H9 (cell line): ENCODE data around the gene CWC27. TPM values are rescaled to one million over a fixed set of nuclear protein-coding genes. Genes with fewer than 3 reads are reported as not detected.

Experiments
- DNase-seq: peaks from one replicate; pipeline ENCODE4 v3.0.0-alpha.2; 2017
- H2AFZ ChIP-seq: one replicate; pipeline ENCODE4 v1.6.1; 2013; ENCODE audit warnings: mild to moderate bottlenecking, low read length, control low read depth, moderate library complexity
- H2AK5ac ChIP-seq: 2 replicates; pipeline ENCODE4 v1.6.1; 2013; ENCODE audit warnings: low read length, control low read depth, mixed read lengths; ENCODE audit not compliant: insufficient read length
- H2BK120ac ChIP-seq: one replicate; pipeline ENCODE4 v1.6.1; 2013; ENCODE audit warnings: low read depth, mild to moderate bottlenecking, low read length, control low read depth, inconsistent platforms; ENCODE audit not compliant: poor library complexity, severe bottlenecking
- H2BK12ac ChIP-seq: 2 replicates; pipeline ENCODE4 v1.6.1; 2013; ENCODE audit warnings: low read length, control low read depth, mixed read lengths, low read depth; ENCODE audit not compliant: insufficient read length
- H2BK15ac ChIP-seq: 2 replicates; pipeline ENCODE4 v1.6.1; 2013; ENCODE audit warnings: low read depth, low read length, control low read depth
- H2BK20ac ChIP-seq: one replicate; pipeline ENCODE4 v1.6.1; 2013; ENCODE audit warnings: low read depth, mild to moderate bottlenecking, low read length, control low read depth, inconsistent platforms; ENCODE audit not compliant: poor library complexity, severe bottlenecking
- H2BK5ac ChIP-seq: 2 replicates; pipeline ENCODE4 v1.6.1; 2013; ENCODE audit warnings: low read length, control low read depth, mixed read lengths; ENCODE audit not compliant: insufficient read length
- H3K14ac ChIP-seq: 2 replicates; pipeline ENCODE4 v1.6.1; 2013; ENCODE audit warnings: low read length, control low read depth; ENCODE audit not compliant: insufficient read depth
- H3K18ac ChIP-seq: 2 replicates; pipeline ENCODE4 v1.6.1; 2013; ENCODE audit warnings: low read depth, mild to moderate bottlenecking, mixed read lengths, low read length, control low read depth; ENCODE audit not compliant: insufficient read length
- H3K23ac ChIP-seq: 2 replicates; pipeline ENCODE4 v1.6.1; 2013; ENCODE audit warnings: low read length, control low read depth, mixed read lengths, low read depth; ENCODE audit not compliant: insufficient read length
- H3K23me2 ChIP-seq: 2 replicates; pipeline ENCODE4 v1.6.1; 2013; ENCODE audit warnings: low read depth, mild to moderate bottlenecking, mixed read lengths, low read length, control low read depth; ENCODE audit not compliant: insufficient read length, poor library complexity, severe bottlenecking
- H3K27ac ChIP-seq: 2 replicates; pipeline ENCODE4 v1.5.1; 2013; ENCODE audit warnings: low read length, control low read depth, mixed read lengths, low read depth; ENCODE audit not compliant: insufficient read length
- H3K27me3 ChIP-seq: 2 replicates; pipeline ENCODE4 v1.6.1; 2013; ENCODE audit warnings: low read length, control low read depth, inconsistent platforms; ENCODE audit not compliant: insufficient read depth
- H3K4ac ChIP-seq: 2 replicates; pipeline ENCODE4 v1.6.1; 2013; ENCODE audit warnings: low read depth, mild to moderate bottlenecking, control low read depth, inconsistent platforms, low read length, moderate library complexity
- H3K4me1 ChIP-seq: 2 replicates; pipeline ENCODE4 v1.6.1; 2013; ENCODE audit warnings: low read length, control low read depth, inconsistent platforms; ENCODE audit not compliant: insufficient read depth
- H3K4me2 ChIP-seq: 2 replicates; pipeline ENCODE4 v1.6.1; 2013; ENCODE audit warnings: low read length, control low read depth, mixed read lengths; ENCODE audit not compliant: insufficient read length, insufficient read depth
- H3K56ac ChIP-seq: 2 replicates; pipeline ENCODE4 v1.6.1; 2013; ENCODE audit warnings: low read depth, mild to moderate bottlenecking, mixed read lengths, low read length, control low read depth; ENCODE audit not compliant: insufficient read length
- H3K79me1 ChIP-seq: 2 replicates; pipeline ENCODE4 v1.6.1; 2013; ENCODE audit warnings: low read depth, mild to moderate bottlenecking, moderate library complexity, low read length, control low read depth, inconsistent platforms; ENCODE audit not compliant: insufficient read depth, poor library complexity, severe bottlenecking
- H3K79me2 ChIP-seq: 2 replicates; pipeline ENCODE4 v1.6.1; 2013; ENCODE audit warnings: low read length, control low read depth, inconsistent platforms; ENCODE audit not compliant: insufficient read depth
- H3K9ac ChIP-seq: 2 replicates; pipeline ENCODE4 v1.6.1; 2013; ENCODE audit warnings: low read length, control low read depth, mixed read lengths; ENCODE audit not compliant: insufficient read length; ENCODE audit errors: extremely low read depth
- H3K9me3 ChIP-seq: one replicate; pipeline ENCODE4 v1.6.1; 2013; ENCODE audit warnings: low read depth, low read length, inconsistent platforms; ENCODE audit not compliant: control insufficient read depth
- H3T11ph ChIP-seq: one replicate; pipeline ENCODE4 v1.6.1; 2013; ENCODE audit warnings: mild to moderate bottlenecking, low read length, control low read depth, inconsistent platforms
- H4K20me1 ChIP-seq: one replicate; pipeline ENCODE4 v1.6.1; 2013; ENCODE audit not compliant: control insufficient read depth, insufficient read length, insufficient read depth
- H4K5ac ChIP-seq: 2 replicates; pipeline ENCODE4 v1.6.1; 2013; ENCODE audit warnings: low read depth, mild to moderate bottlenecking, mixed read lengths, low read length, control low read depth; ENCODE audit not compliant: insufficient read length
- H4K8ac ChIP-seq: replicated peaks from 2 replicates; pipeline ENCODE4 v1.6.1; 2013; ENCODE audit warnings: low read length, control low read depth, mixed read lengths, low read depth; ENCODE audit not compliant: insufficient read length
- H4K91ac ChIP-seq: 2 replicates; pipeline ENCODE4 v1.6.1; 2013; ENCODE audit warnings: low read depth, mild to moderate bottlenecking, moderate library complexity, mixed read lengths, low read length, control low read depth; ENCODE audit not compliant: insufficient read length
- H3K27ac Mint-ChIP-seq, 3 experiments: 2 replicates in 2 of 3; 3 replicates in 1 of 3; pipeline ENCODE4 v1.8.0; 2020 to 2021; ENCODE audit warnings: mixed read lengths in 3 of 3, mild to moderate bottlenecking in 1 of 3, moderate library complexity in 1 of 3
- H3K27me3 Mint-ChIP-seq: 2 replicates; pipeline ENCODE4 v1.8.0; 2021; ENCODE audit warnings: low read depth, mild to moderate bottlenecking, moderate library complexity, mixed read lengths
- H3K36me3 Mint-ChIP-seq, 3 experiments: 2 replicates in 2 of 3; 3 replicates in 1 of 3; pipeline ENCODE4 v1.8.0; 2020 to 2021; ENCODE audit warnings: low read depth in 3 of 3, mixed read lengths in 3 of 3; ENCODE audit not compliant: insufficient read depth in 1 of 3
- H3K4me1 Mint-ChIP-seq, 2 experiments: 2 replicates each; pipeline ENCODE4 v1.8.0; 2020; ENCODE audit warnings: mixed read lengths in 2 of 2
- H3K4me3 Mint-ChIP-seq, 2 experiments: 2 replicates in 1 of 2; 3 replicates in 1 of 2; pipeline ENCODE4 v1.8.0; 2020 to 2021; ENCODE audit warnings: mild to moderate bottlenecking in 2 of 2, mixed read lengths in 2 of 2, moderate library complexity in 1 of 2
- H3K9me3 Mint-ChIP-seq, 2 experiments: 2 replicates in 1 of 2; 3 replicates in 1 of 2; pipeline ENCODE4 v1.8.0; 2020; ENCODE audit warnings: mild to moderate bottlenecking in 2 of 2, mixed read lengths in 2 of 2, moderate library complexity in 1 of 2
- CTCF ChIP-seq: fragments of 200-600 bp; sonication (generic); conservative IDR thresholded peaks from 3 replicates; pipeline ENCODE4 v1.8.0; 2021; ENCODE audit warnings: antibody characterized with exemption, mild to moderate bottlenecking
- WGBS: extraction: QIAGEN DNeasy Blood & Tissue Kit; methylation state at CpG from one replicate; pipeline ENCODE4 v1.1.7; 2013; ENCODE audit warnings: missing lambda C conversion rate, low lambda C conversion rate, mixed read lengths; ENCODE audit not compliant: insufficient read length; ENCODE audit errors: extremely low coverage; 5-methylcytosine and 5-hydroxymethylcytosine counted together
- total RNA-seq: library from RNA; stranded (reverse); gene quantifications from 2 replicates; pipeline ENCODE4 v1.2.1, GENCODE V29; 2021

Gene CWC27
- total RNA-seq, 1 experiment from 2014 or later = 41.9 TPM

GRCh38 chr5:64918083-64918482 lies 149.4 kb downstream of the CWC27 start:
- WGBS = no CpG with 5 or more reads among the region's 1 CpG
- H3K27ac Mint-ChIP-seq = no peak overlapping the region

More at GRCh38 chr5:64918083-64918482, 149.4 kb downstream of the CWC27 start:
- no peak overlapping the region for H3K4ac ChIP-seq
- H4K5ac ChIP-seq = no peak overlapping the region
- H3K18ac ChIP-seq = no peak overlapping the region
- no peak overlapping the region for H3K14ac ChIP-seq
- no peaks in the 10 kb centered on the region for H4K20me1 ChIP-seq
- no peaks in the 10 kb centered on the region for H3K27me3 ChIP-seq
- H2BK15ac ChIP-seq = no peak overlapping the region
- Mint-ChIP-seq H3K4me1 (peaks cover 13 to 14% of the 10 kb centered on the region in 2 experiments; a peak in 3 of 4 replicates), H3K27me3 (no peaks in the 10 kb centered on the region), H3K36me3 (peaks cover 23 to 26% (median 24%) of the 10 kb centered on the region in 3 experiments), H3K9me3 (peaks cover 19 to 22% of the 10 kb centered on the region in 2 experiments), H3K4me3 (no peak overlapping the region)
- no peak overlapping the region for H2BK5ac ChIP-seq
- no peak overlapping the region for H4K91ac ChIP-seq
- H2BK20ac ChIP-seq = no peak overlapping the region
- H3K4me1 ChIP-seq = no peaks in the 10 kb centered on the region
- H4K8ac ChIP-seq = no peak overlapping the region
- H3K79me1 ChIP-seq = no peaks in the 10 kb centered on the region
- DNase-seq = no peak
- H2AFZ ChIP-seq = no peak overlapping the region
- H3T11ph ChIP-seq = no peak overlapping the region
- no peak for TF ChIP-seq CTCF
- H2BK120ac ChIP-seq = no peak overlapping the region
- no peak overlapping the region for H2BK12ac ChIP-seq
- no peak overlapping the region for H3K4me2 ChIP-seq
- no peak overlapping the region for H3K27ac ChIP-seq
- H3K9me3 ChIP-seq = peaks cover 6% of the 10 kb centered on the region
- no peak overlapping the region for H3K9ac ChIP-seq
- no peaks in the 10 kb centered on the region for H3K23me2 ChIP-seq
- H3K23ac ChIP-seq = no peak overlapping the region
- H3K56ac ChIP-seq = no peak overlapping the region
- no peaks in the 10 kb centered on the region for H3K79me2 ChIP-seq
- H2AK5ac ChIP-seq = no peak overlapping the region
